Measurements from ENCODE around the gene CD1E. TPM values are rescaled to one million over a fixed set of nuclear protein-coding genes. Genes with fewer than 3 reads are reported as not detected.
A peak's percentile ranks its signal among the peaks of the same experiment; 100 is the strongest.

CD1E gene
- polyA plus RNA-seq, 3 donors, result 3.1 to 6.3 (median 3.3) TPM

DNA sequence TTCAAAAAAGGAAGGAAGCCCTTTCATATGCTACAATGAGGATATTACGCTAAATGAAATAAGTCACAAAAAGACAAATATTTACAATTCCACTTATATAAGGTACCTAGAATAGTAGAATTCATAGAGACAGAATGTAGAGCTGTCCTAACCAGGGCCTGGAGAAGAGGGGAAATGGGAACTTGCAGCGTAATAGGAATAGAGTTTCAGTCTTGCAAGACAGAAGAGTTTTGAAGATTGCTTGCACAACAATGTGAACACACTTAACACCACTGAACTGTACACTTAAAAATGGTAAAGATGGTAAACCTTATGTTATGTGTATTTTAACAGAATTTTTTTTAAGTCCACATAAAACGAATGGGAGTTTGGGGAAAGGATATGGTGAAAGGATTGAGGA lies 25.3 kb upstream of the CD1E start:
- peaks cover 0 to 9% (median 2%) of the 10 kb centered on the region in 7 donors for H3K9me3 Mint-ChIP-seq

DNA sequence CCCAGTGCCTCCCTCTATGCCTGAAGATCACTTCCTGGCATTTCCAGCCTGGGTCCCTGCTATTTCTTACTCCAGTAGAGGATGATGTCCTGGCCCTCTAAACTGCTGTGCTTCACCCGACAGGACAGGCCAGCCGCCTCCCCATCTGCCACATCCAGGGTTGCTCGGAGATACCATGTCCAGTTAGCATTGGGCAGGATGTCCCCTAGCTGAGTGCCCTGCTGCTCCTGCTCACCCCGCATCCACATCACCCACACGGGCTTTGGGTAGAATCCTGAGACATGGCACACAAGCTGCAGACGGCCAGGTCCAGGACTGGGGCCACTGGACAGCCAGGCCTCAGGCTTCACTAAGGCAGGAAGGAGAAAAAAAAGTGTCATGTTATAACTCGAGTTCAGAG lies 24.4 kb upstream of the CD1E start:
- H3K4me1 ChIP-seq (ENCODE audit: control insufficient read depth in 1 of 2, insufficient read depth in 2 of 2, low read length in 2 of 2), result peaks cover 62 to 72% of the 10 kb centered on the region in 2 donors
- WGBS (ENCODE audit: insufficient coverage), result 97% methylated on average over 5 of the region's 7 CpGs
- H3K4me1 Mint-ChIP-seq, result peaks cover 27% of the 10 kb centered on the region
- H3K79me2 ChIP-seq (ENCODE audit: insufficient read depth, low read length), result no peaks in the 10 kb centered on the region
- H3K36me3 Mint-ChIP-seq, result peaks cover 0 to 6% of the 10 kb centered on the region in 2 donors
- H3K27me3 Mint-ChIP-seq (ENCODE audit: low read depth in 3 of 3), result peaks cover 0 to 4% (median 0%) of the 10 kb centered on the region in 3 donors
- H3K9me3 Mint-ChIP-seq, result peaks cover 0 to 9% (median 0%) of the 10 kb centered on the region in 7 donors
- H3K27ac ChIP-seq (ENCODE audit: low read depth in 1 of 2, low read length in 2 of 2), result peak overlapping the region in 1 of 2 donors; percentile 34
- peak overlapping the region in 6 of 7 donors; percentile 19 to 74 (median 56) for H3K27ac Mint-ChIP-seq
- intact Hi-C loops (cut with micrococcal nuclease), result no loop called here
- no peaks in the 10 kb centered on the region for H3K27me3 ChIP-seq (ENCODE audit: control insufficient read depth in 2 of 2, insufficient read depth in 2 of 2, low read length in 2 of 2)
- H3K36me3 ChIP-seq (replicated peaks in 1 of 2; ENCODE audit: control insufficient read depth in 1 of 2, insufficient read depth in 2 of 2, low read length in 2 of 2), result no peaks in the 10 kb centered on the region
- TF ChIP-seq, protein P1, sequence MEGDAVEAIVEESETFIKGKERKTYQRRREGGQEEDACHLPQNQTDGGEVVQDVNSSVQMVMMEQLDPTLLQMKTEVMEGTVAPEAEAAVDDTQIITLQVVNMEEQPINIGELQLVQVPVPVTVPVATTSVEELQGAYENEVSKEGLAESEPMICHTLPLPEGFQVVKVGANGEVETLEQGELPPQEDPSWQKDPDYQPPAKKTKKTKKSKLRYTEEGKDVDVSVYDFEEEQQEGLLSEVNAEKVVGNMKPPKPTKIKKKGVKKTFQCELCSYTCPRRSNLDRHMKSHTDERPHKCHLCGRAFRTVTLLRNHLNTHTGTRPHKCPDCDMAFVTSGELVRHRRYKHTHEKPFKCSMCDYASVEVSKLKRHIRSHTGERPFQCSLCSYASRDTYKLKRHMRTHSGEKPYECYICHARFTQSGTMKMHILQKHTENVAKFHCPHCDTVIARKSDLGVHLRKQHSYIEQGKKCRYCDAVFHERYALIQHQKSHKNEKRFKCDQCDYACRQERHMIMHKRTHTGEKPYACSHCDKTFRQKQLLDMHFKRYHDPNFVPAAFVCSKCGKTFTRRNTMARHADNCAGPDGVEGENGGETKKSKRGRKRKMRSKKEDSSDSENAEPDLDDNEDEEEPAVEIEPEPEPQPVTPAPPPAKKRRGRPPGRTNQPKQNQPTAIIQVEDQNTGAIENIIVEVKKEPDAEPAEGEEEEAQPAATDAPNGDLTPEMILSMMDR (IDR thresholded peaks at IDR 0.05), result no peak
- no peak overlapping the region for H3K4me2 ChIP-seq (replicated peaks; ENCODE audit: extremely low read depth, low read length, poor library complexity, severe bottlenecking)
- H3K4me3 ChIP-seq (replicated peaks in 1 of 3; ENCODE audit: low read depth in 2 of 3, low read length in 3 of 3), result no peak overlapping the region
- H3K9ac ChIP-seq (ENCODE audit: insufficient read depth, low read length, poor library complexity, severe bottlenecking), result no peak overlapping the region
- no peaks in the 10 kb centered on the region for H3K9me3 ChIP-seq (replicated peaks in 1 of 2; ENCODE audit: control insufficient read depth in 1 of 2, insufficient read depth in 1 of 2, low read length in 2 of 2)
- DNase-seq, result no peak
- H4K20me1 ChIP-seq (ENCODE audit: insufficient read depth, low read length), result no peaks in the 10 kb centered on the region
- peak overlapping the region in 1 of 2 donors; percentile 16 for H3K4me3 Mint-ChIP-seq
- no peak overlapping the region for H2AFZ ChIP-seq (ENCODE audit: insufficient read depth, low read depth, low read length, poor library complexity, severe bottlenecking)

More for the DNA sequence above, 25.3 kb upstream of the CD1E start:
- peaks cover 23% of the 10 kb centered on the region for H3K4me1 Mint-ChIP-seq
- peak; percentile 12 to 53 (median 46) for DNase-seq
- Histone ChIP-seq H2AFZ (ENCODE audit: insufficient read depth, low read depth, low read length, poor library complexity, severe bottlenecking) (no peak overlapping the region), H3K4me2 (replicated peaks; ENCODE audit: extremely low read depth, low read length, poor library complexity, severe bottlenecking) (peak overlapping the region; percentile 26), H3K4me1 (ENCODE audit: control insufficient read depth in 1 of 2, insufficient read depth in 2 of 2, low read length in 2 of 2) (peaks cover 62 to 74% of the 10 kb centered on the region in 2 donors), H3K27ac (ENCODE audit: low read depth in 1 of 2, low read length in 2 of 2) (peak overlapping the region in 1 of 2 donors; percentile 34), H3K9me3 (replicated peaks in 1 of 2; ENCODE audit: control insufficient read depth in 1 of 2, insufficient read depth in 1 of 2, low read length in 2 of 2) (peaks cover 0 to under 1% of the 10 kb centered on the region in 2 donors), H3K27me3 (ENCODE audit: control insufficient read depth in 2 of 2, insufficient read depth in 2 of 2, low read length in 2 of 2) (peaks cover 0 to 5% of the 10 kb centered on the region in 2 donors), H4K20me1 (ENCODE audit: insufficient read depth, low read length) (no peaks in the 10 kb centered on the region), H3K79me2 (ENCODE audit: insufficient read depth, low read length) (no peaks in the 10 kb centered on the region), H3K9ac (ENCODE audit: insufficient read depth, low read length, poor library complexity, severe bottlenecking) (no peak overlapping the region), H3K36me3 (replicated peaks in 1 of 2; ENCODE audit: control insufficient read depth in 1 of 2, insufficient read depth in 2 of 2, low read length in 2 of 2) (no peaks in the 10 kb centered on the region), H3K4me3 (replicated peaks in 1 of 3; ENCODE audit: low read depth in 2 of 3, low read length in 3 of 3) (peak overlapping the region in 1 of 3 experiments; percentile 3)
- peaks cover 3 to 6% of the 10 kb centered on the region in 2 donors for H3K36me3 Mint-ChIP-seq
- TF ChIP-seq, protein P1 (IDR thresholded peaks at IDR 0.05), result no peak
- H3K4me3 Mint-ChIP-seq, result peak overlapping the region in 1 of 2 donors; percentile 39
- H3K27ac Mint-ChIP-seq, result peak overlapping the region; percentile 8 to 74 (median 60)
- no CpG with 5 or more reads among the region's 3 CpGs for WGBS (ENCODE audit: insufficient coverage)
- intact Hi-C loops (cut with micrococcal nuclease), result no loop called here
- peaks cover 0 to 6% (median 0%) of the 10 kb centered on the region in 3 donors for H3K27me3 Mint-ChIP-seq (ENCODE audit: low read depth in 3 of 3)

Data from CD14-positive monocyte (primary cell).